Loucy (cell line): ENCODE measurements around the gene STK35.

ENCODE experiments used
- EZH2phosphoT487 ChIP-seq: fragments of 200-600 bp; IDR thresholded peaks from 2 replicates; pipeline ENCODE4 v1.6.1; 2018; ENCODE audit warnings: antibody characterized with exemption, mild to moderate bottlenecking, moderate library complexity, borderline replicate concordance
- TF ChIP-seq, protein P1 (sequence below): fragments of 200-600 bp; sonication (generic); conservative IDR thresholded peaks from 2 replicates; pipeline ENCODE4 v1.5.1; 2014; ENCODE audit warnings: mild to moderate bottlenecking, antibody characterized with exemption, low read length

DNA sequence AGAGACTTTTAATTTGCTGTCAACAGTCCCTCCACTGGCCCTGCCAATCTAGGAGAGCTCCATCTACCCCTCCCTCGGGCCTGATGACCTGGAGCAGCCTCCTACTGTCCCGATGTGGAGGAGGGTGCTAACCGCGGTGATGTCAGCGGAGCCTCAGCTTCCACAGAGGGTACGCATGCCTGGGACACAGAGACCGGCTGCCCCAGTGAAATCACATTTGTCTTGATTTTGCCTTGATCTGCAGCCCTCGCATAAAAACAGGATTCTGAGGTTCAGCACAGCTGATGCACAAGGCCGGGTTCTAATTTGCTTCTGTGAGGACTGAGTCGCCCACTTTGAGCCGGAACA is 77.6 kb downstream of the STK35 start:
- TF ChIP-seq, protein P1, sequence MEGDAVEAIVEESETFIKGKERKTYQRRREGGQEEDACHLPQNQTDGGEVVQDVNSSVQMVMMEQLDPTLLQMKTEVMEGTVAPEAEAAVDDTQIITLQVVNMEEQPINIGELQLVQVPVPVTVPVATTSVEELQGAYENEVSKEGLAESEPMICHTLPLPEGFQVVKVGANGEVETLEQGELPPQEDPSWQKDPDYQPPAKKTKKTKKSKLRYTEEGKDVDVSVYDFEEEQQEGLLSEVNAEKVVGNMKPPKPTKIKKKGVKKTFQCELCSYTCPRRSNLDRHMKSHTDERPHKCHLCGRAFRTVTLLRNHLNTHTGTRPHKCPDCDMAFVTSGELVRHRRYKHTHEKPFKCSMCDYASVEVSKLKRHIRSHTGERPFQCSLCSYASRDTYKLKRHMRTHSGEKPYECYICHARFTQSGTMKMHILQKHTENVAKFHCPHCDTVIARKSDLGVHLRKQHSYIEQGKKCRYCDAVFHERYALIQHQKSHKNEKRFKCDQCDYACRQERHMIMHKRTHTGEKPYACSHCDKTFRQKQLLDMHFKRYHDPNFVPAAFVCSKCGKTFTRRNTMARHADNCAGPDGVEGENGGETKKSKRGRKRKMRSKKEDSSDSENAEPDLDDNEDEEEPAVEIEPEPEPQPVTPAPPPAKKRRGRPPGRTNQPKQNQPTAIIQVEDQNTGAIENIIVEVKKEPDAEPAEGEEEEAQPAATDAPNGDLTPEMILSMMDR, result no peak
- no peak for TF ChIP-seq EZH2phosphoT487
